ENCODE results near the gene XYLT1.
A peak's percentile ranks its signal among the peaks of the same experiment; 100 is the strongest.
"Not testable (repeated sequence)": the region's sequence is repeated elsewhere in the genome, so short reads cannot be mapped to it uniquely, and the experiment has no call there.

Gene XYLT1

GRCh38 chr16:17503331-17503730 lies 32.6 kb upstream of the XYLT1 start:
- Mint-ChIP-seq H3K36me3 (no peaks in the 10 kb centered on the region), H3K9me3 (no peaks in the 10 kb centered on the region), H3K27ac (no peak overlapping the region), H3K4me1 (no peaks in the 10 kb centered on the region), H3K4me3 (no peak overlapping the region)
- ATAC-seq (no peak), DNase-seq (ENCODE audit: low spot score in 2 of 2) (no peak)

GRCh38 chr16:17501321-17501720 lies 30.6 kb upstream of the XYLT1 start:
- no peak for DNase-seq (ENCODE audit: low spot score in 2 of 2)
- no peak overlapping the region for H3K27ac Mint-ChIP-seq
- ATAC-seq: no peak
- H3K4me3 Mint-ChIP-seq: no peak overlapping the region
- no peaks in the 10 kb centered on the region for H3K4me1 Mint-ChIP-seq
- H3K36me3 Mint-ChIP-seq: no peaks in the 10 kb centered on the region
- no peaks in the 10 kb centered on the region for H3K9me3 Mint-ChIP-seq

- Mint-ChIP-seq H3K36me3 (no peaks in the 10 kb centered on the region), H3K9me3 (no peaks in the 10 kb centered on the region), H3K4me3 (no peak overlapping the region), H3K4me1 (no peaks in the 10 kb centered on the region), H3K27ac (no peak overlapping the region)
- ATAC-seq (no peak), DNase-seq (ENCODE audit: low spot score in 2 of 2) (no peak)
Observed at GRCh38 chr16:17499223-17499902, 28.6 kb upstream of the XYLT1 start.

- DNase-seq (ENCODE audit: low spot score in 2 of 2) (no peak), ATAC-seq (no peak)
- no peaks in the 10 kb centered on the region for H3K9me3 Mint-ChIP-seq
Observed at GRCh38 chr16:17497648-17498047, 26.9 kb upstream of the XYLT1 start.

GRCh38 chr16:17496891-17497290 lies 26.1 kb upstream of the XYLT1 start:
- DNase-seq (ENCODE audit: low spot score in 2 of 2) (no peak), ATAC-seq (no peak)
- H3K36me3 Mint-ChIP-seq: no peaks in the 10 kb centered on the region

More at GRCh38 chr16:17497648-17498047, 26.9 kb upstream of the XYLT1 start:
- Mint-ChIP-seq H3K4me1 (no peaks in the 10 kb centered on the region), H3K4me3 (no peak overlapping the region), H3K36me3 (no peaks in the 10 kb centered on the region), H3K27ac (no peak overlapping the region)

GRCh38 chr16:17493012-17493411 lies 22.3 kb upstream of the XYLT1 start:
- Mint-ChIP-seq H3K4me1 (no peaks in the 10 kb centered on the region), H3K27ac (no peak overlapping the region), H3K4me3 (no peak overlapping the region), H3K36me3 (no peaks in the 10 kb centered on the region), H3K9me3 (no peaks in the 10 kb centered on the region)
- no peak for DNase-seq (ENCODE audit: low spot score in 2 of 2)
- ATAC-seq: no peak

More at GRCh38 chr16:17496891-17497290, 26.1 kb upstream of the XYLT1 start:
- no peak overlapping the region for H3K27ac Mint-ChIP-seq
- H3K9me3 Mint-ChIP-seq: no peaks in the 10 kb centered on the region
- no peaks in the 10 kb centered on the region for H3K4me1 Mint-ChIP-seq
- H3K4me3 Mint-ChIP-seq: no peak overlapping the region

GRCh38 chr16:17491140-17491662 lies 20.4 kb upstream of the XYLT1 start:
- peak; percentile 28 for ATAC-seq
- H3K4me1 Mint-ChIP-seq: no peaks in the 10 kb centered on the region
- H3K9me3 Mint-ChIP-seq: no peaks in the 10 kb centered on the region
- no peak overlapping the region for H3K27ac Mint-ChIP-seq
- DNase-seq (ENCODE audit: low spot score in 2 of 2): no peak
- no peaks in the 10 kb centered on the region for H3K36me3 Mint-ChIP-seq
- H3K4me3 Mint-ChIP-seq: no peak overlapping the region

GRCh38 chr16:17488506-17488905 lies 17.7 kb upstream of the XYLT1 start:
- no peaks in the 10 kb centered on the region for H3K36me3 Mint-ChIP-seq
- H3K4me3 Mint-ChIP-seq: no peak overlapping the region
- DNase-seq (ENCODE audit: low spot score in 2 of 2): no peak

GRCh38 chr16:17483351-17483750 lies 12.6 kb upstream of the XYLT1 start:
- no peak overlapping the region for H3K4me3 Mint-ChIP-seq
- H3K36me3 Mint-ChIP-seq: no peaks in the 10 kb centered on the region
- no peak overlapping the region for H3K27ac Mint-ChIP-seq
- ATAC-seq (no peak), DNase-seq (ENCODE audit: low spot score in 2 of 2) (no peak)
- no peaks in the 10 kb centered on the region for H3K9me3 Mint-ChIP-seq
- H3K4me1 Mint-ChIP-seq: peaks cover 6% of the 10 kb centered on the region

More at GRCh38 chr16:17488506-17488905, 17.7 kb upstream of the XYLT1 start:
- Mint-ChIP-seq H3K9me3 (no peaks in the 10 kb centered on the region), H3K27ac (no peak overlapping the region), H3K4me1 (no peaks in the 10 kb centered on the region)
- ATAC-seq: no peak

GRCh38 chr16:17482341-17482740 lies 11.6 kb upstream of the XYLT1 start:
- ATAC-seq; H3K4me1 Mint-ChIP-seq; H3K9me3 Mint-ChIP-seq; H3K27ac Mint-ChIP-seq; H3K4me3 Mint-ChIP-seq; H3K36me3 Mint-ChIP-seq; DNase-seq (ENCODE audit: low spot score in 2 of 2): not testable (repeated sequence)

- no peak for DNase-seq (ENCODE audit: low spot score in 2 of 2)
- Mint-ChIP-seq H3K36me3 (no peaks in the 10 kb centered on the region), H3K27ac (no peak overlapping the region), H3K4me1 (peaks cover 10% of the 10 kb centered on the region), H3K9me3 (no peaks in the 10 kb centered on the region), H3K4me3 (no peak overlapping the region)
- no peak for ATAC-seq
Observed at GRCh38 chr16:17481736-17482135, 11.0 kb upstream of the XYLT1 start.

GRCh38 chr16:17477260-17477545 lies 6.4 kb upstream of the XYLT1 start:
- peaks cover 37% of the 10 kb centered on the region for H3K4me1 Mint-ChIP-seq
- not testable (repeated sequence) for H3K27ac Mint-ChIP-seq; H3K4me3 Mint-ChIP-seq; ATAC-seq; DNase-seq (ENCODE audit: low spot score in 2 of 2); H3K9me3 Mint-ChIP-seq; H3K36me3 Mint-ChIP-seq

GRCh38 chr16:17476414-17477259 lies 5.9 kb upstream of the XYLT1 start:
- Mint-ChIP-seq H3K27ac (no peak overlapping the region), H3K36me3 (no peaks in the 10 kb centered on the region), H3K9me3 (no peaks in the 10 kb centered on the region), H3K4me1 (peaks cover 37% of the 10 kb centered on the region), H3K4me3 (no peak overlapping the region)
- no peak for DNase-seq (ENCODE audit: low spot score in 2 of 2)
- ATAC-seq: peak; percentile 51

- H3K27ac Mint-ChIP-seq: peak overlapping the region; percentile 36
- H3K36me3 Mint-ChIP-seq: no peaks in the 10 kb centered on the region
- peak overlapping the region; percentile 33 for H3K4me3 Mint-ChIP-seq
- ATAC-seq: peak; percentile 77
- H3K4me1 Mint-ChIP-seq: peaks cover 43% of the 10 kb centered on the region
- H3K9me3 Mint-ChIP-seq: no peaks in the 10 kb centered on the region
- DNase-seq (ENCODE audit: low spot score in 2 of 2): peak in 1 of 2 donors; percentile 74
Observed at GRCh38 chr16:17475104-17475503, 4.3 kb upstream of the XYLT1 start.

- no peak for ATAC-seq
- peaks cover 47% of the 10 kb centered on the region for H3K4me1 Mint-ChIP-seq
Observed at GRCh38 chr16:17474572-17474971, 3.8 kb upstream of the XYLT1 start.

GRCh38 chr16:17474037-17474436 lies 3.3 kb upstream of the XYLT1 start:
- Mint-ChIP-seq H3K4me1 (peaks cover 52% of the 10 kb centered on the region), H3K36me3 (peaks cover 9% of the 10 kb centered on the region), H3K9me3 (no peaks in the 10 kb centered on the region), H3K27ac (peak overlapping the region; percentile 79), H3K4me3 (peak overlapping the region; percentile 33)
- ATAC-seq (no peak), DNase-seq (ENCODE audit: low spot score in 2 of 2) (no peak)

More at GRCh38 chr16:17474572-17474971, 3.8 kb upstream of the XYLT1 start:
- Mint-ChIP-seq H3K36me3 (peaks cover 4% of the 10 kb centered on the region), H3K27ac (peak overlapping the region; percentile 79), H3K9me3 (no peaks in the 10 kb centered on the region), H3K4me3 (peak overlapping the region; percentile 33)
- no peak for DNase-seq (ENCODE audit: low spot score in 2 of 2)
